Lung (tissue), 12 donors: ENCODE measurements around the gene PLAAT4. TPM values are rescaled to one million over a fixed set of nuclear protein-coding genes. Genes with fewer than 3 reads are reported as not detected.

Experiments
- ATAC-seq: fragments of 200-7000 bp; cut with Tn5 transposase; one replicate; pipeline ENCODE4 v1.9.1; 2020; ENCODE audit warnings: moderate number of reproducible peaks; ENCODE audit not compliant: insufficient read depth, low FRiP score
- DNase-seq, 3 donors: peaks; one replicate each; pipeline ENCODE4 v3.0.0-alpha.2; 2013 to 2017
- H3K27ac ChIP-seq, 2 donors: one replicate each; pipeline ENCODE4 v1.5.1; 2013; ENCODE audit warnings: mild to moderate bottlenecking in 2 of 2, moderate library complexity in 2 of 2, control low read depth in 1 of 2, inconsistent platforms in 1 of 2, low read depth in 1 of 2, low read length in 1 of 2
- H3K27me3 ChIP-seq, 3 donors: one replicate each; pipeline ENCODE4 v1.5.1; 2013; ENCODE audit warnings: low read length in 2 of 3; ENCODE audit not compliant: control insufficient read depth in 3 of 3, insufficient read depth in 3 of 3
- H3K36me3 ChIP-seq, 4 donors: one replicate each; pipeline ENCODE4 v1.5.1; 2013; ENCODE audit warnings: low read length in 4 of 4, mild to moderate bottlenecking in 1 of 4, moderate library complexity in 1 of 4; ENCODE audit not compliant: control insufficient read depth in 4 of 4, insufficient read depth in 4 of 4
- H3K4me1 ChIP-seq, 5 donors: one replicate each; pipeline ENCODE4 v1.5.1; 2013; ENCODE audit warnings: low read length in 5 of 5, mild to moderate bottlenecking in 2 of 5, moderate library complexity in 1 of 5; ENCODE audit not compliant: control insufficient read depth in 5 of 5, insufficient read depth in 5 of 5
- H3K4me3 ChIP-seq: one replicate; pipeline ENCODE4 v1.5.1; 2013; ENCODE audit warnings: mild to moderate bottlenecking, control low read depth, moderate library complexity
- H3K9ac ChIP-seq, 2 donors: one replicate each; pipeline ENCODE4 v1.5.1; 2013; ENCODE audit warnings: low read length in 2 of 2, control low read depth in 1 of 2; ENCODE audit not compliant: insufficient read depth in 1 of 2
- H3K9me3 ChIP-seq, 4 donors: one replicate each; pipeline ENCODE4 v1.5.1; 2013; ENCODE audit warnings: low read length in 3 of 4, mild to moderate bottlenecking in 1 of 4, moderate library complexity in 1 of 4; ENCODE audit not compliant: control insufficient read depth in 4 of 4, insufficient read depth in 3 of 4
- WGBS, 2 donors: extraction: QIAGEN DNeasy Blood & Tissue Kit; methylation state at CpG; one replicate each; pipeline ENCODE4 v1.1.7; 2013; 5-methylcytosine and 5-hydroxymethylcytosine counted together
- polyA plus RNA-seq, 2 donors: library from polyadenylated mRNA; stranded (reverse); fragments of 200-250 nt; gene quantifications; one replicate each; pipeline ENCODE4 v1.2.1, GENCODE V29; 2013
- total RNA-seq, 2 donors: library from RNA; depleted of rRNA in 1 of 2; stranded (reverse); fragments of >200 nt in 1 of 2; gene quantifications; one replicate each; pipeline ENCODE4 v1.2.1, GENCODE V29; 2014 to 2021
- TF ChIP-seq, protein P1 (sequence below): IDR thresholded peaks from 2 replicates; pipeline ENCODE4 v1.5.1; 2012; ENCODE audit warnings: mild to moderate bottlenecking; ENCODE audit errors: control extremely low read depth, extremely low read depth
- donor health status: control.
- donor health status: control.
- donor health status: Bipolar disorder and iron deficiency.
- donor health status: healthy.
- donor health status: DM: yes; HTN: yes; CAD: no.

PLAAT4 gene
- total and polyA plus RNA-seq, 4 donors = 49.7 to 336 (median 148) TPM

DNA sequence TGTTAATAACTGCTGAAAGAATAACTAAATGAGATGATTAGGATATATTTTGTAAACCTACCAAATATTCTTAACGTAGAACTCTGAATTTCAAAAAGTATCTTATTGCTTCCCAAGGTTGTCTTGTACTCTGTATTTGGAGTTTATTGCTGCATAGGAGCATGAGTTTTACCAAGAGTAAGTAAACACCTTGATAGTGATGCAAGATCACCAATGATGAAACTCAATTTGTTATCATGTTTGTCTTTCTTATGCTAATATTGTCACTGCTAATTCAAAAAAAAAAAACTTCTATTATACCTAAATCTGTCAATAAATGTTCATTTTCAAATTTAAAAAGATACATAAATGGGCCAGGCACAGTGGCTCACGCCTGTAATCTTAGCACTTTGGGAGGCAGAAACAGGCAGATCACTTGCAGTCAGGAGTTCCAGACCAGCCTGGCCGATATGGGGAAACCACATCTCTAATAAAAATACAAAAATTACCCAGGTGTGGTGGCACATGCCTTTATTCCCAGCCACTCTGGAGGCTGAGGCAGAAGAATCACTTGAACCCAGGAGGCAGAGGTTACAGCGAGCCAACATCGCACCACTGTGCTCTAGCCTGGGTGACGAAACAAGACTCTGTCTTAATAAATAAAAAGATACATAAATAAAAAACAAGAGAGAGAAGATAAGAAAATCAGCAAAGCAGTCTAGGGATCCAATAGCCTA is 50.0 kb downstream of the PLAAT4 start:
- ATAC-seq = no peak
- H3K4me1 ChIP-seq = peaks cover 0 to 2% (median 0%) of the 10 kb centered on the region in 5 donors
- no peak overlapping the region for H3K4me3 ChIP-seq
- 97 to 98% methylated on average over 6 of the region's 6 CpGs for WGBS, 2 donors
- H3K27ac ChIP-seq = no peak overlapping the region
- TF ChIP-seq, protein P1, sequence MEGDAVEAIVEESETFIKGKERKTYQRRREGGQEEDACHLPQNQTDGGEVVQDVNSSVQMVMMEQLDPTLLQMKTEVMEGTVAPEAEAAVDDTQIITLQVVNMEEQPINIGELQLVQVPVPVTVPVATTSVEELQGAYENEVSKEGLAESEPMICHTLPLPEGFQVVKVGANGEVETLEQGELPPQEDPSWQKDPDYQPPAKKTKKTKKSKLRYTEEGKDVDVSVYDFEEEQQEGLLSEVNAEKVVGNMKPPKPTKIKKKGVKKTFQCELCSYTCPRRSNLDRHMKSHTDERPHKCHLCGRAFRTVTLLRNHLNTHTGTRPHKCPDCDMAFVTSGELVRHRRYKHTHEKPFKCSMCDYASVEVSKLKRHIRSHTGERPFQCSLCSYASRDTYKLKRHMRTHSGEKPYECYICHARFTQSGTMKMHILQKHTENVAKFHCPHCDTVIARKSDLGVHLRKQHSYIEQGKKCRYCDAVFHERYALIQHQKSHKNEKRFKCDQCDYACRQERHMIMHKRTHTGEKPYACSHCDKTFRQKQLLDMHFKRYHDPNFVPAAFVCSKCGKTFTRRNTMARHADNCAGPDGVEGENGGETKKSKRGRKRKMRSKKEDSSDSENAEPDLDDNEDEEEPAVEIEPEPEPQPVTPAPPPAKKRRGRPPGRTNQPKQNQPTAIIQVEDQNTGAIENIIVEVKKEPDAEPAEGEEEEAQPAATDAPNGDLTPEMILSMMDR = no peak
- H3K9ac ChIP-seq = no peak overlapping the region
- H3K9me3 ChIP-seq = peaks cover 0 to 4% (median 0%) of the 10 kb centered on the region in 4 donors
- H3K36me3 ChIP-seq = peaks cover 0 to 39% (median 11%) of the 10 kb centered on the region in 4 donors
- no peak for DNase-seq
- H3K27me3 ChIP-seq = no peaks in the 10 kb centered on the region

DNA sequence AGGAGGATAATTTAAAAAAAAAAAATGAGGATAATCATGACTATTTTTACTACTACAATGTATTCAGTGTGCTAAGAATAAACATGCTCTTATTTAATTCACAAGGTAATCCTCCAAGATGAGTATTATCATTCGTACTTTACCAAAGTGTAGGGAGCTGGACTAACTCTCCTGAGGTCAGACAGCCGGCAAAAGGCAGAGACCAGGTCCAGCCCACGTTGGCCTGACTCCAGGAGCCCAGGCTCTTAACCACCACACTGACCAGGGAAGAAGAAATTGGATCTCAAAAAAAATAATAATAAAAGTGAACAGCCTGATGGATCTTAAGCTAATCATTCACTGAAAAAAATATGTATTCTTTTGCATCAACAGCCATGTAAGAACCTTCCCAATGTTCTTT is 52.4 kb downstream of the PLAAT4 start:
- peaks cover 0 to 44% (median 6%) of the 10 kb centered on the region in 4 donors for H3K36me3 ChIP-seq
- TF ChIP-seq, protein P1 = no peak

DNA sequence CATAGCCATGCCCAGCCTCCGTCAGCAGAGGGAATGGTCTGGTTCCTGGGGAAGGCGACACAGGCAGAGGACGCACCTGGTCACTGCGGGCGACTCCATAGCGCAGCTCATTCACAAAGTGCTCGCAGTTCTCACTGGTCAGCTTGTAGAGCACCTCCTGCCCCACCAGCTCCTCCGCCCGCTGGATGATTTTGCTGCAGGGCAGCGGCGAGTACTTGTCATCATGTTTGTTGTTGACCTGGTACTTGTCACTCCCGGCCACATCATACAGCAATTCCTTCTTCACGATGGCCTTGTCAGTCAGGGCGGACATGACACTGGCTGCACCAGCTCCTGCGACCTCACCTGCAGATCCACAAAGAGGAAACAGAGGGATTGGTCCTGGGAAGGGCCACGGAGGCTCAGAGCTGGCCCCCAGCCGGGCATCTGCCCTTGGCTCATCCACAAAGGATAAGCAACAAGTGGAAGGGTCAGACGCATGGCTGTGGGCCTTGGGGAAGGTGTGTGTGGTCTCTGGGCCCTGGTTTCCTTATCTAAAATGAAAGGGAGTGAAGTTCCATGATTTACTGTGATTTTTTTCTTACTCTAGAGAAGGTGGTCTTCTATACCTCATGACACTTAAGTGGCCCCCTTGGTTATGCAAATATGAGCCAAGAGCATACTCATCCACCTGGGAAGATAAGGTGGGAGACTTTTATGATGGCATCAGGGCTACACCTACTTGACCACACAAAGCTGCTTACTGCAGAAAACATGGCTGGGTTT is 53.6 kb downstream of the PLAAT4 start:
- Histone ChIP-seq H3K9me3 (no peaks in the 10 kb centered on the region), H3K27me3 (no peaks in the 10 kb centered on the region), H3K4me1 (peaks cover 0 to 2% (median 0%) of the 10 kb centered on the region in 5 donors), H3K9ac (no peak overlapping the region), H3K4me3 (no peak overlapping the region), H3K27ac (no peak overlapping the region), H3K36me3 (peaks cover 0 to 43% (median 6%) of the 10 kb centered on the region in 4 donors)
- 94 to 96% methylated on average over 18 of the region's 18 CpGs for WGBS, 2 donors
- TF ChIP-seq, protein P1 = no peak
- DNase-seq (no peak), ATAC-seq (no peak)

More for the DNA sequence above, 52.4 kb downstream of the PLAAT4 start:
- DNase-seq (no peak), ATAC-seq (no peak)
- peaks cover 0 to 2% (median 0%) of the 10 kb centered on the region in 5 donors for H3K4me1 ChIP-seq
- no peaks in the 10 kb centered on the region for H3K27me3 ChIP-seq
- 75 to 83% methylated on average over 3 of the region's 3 CpGs for WGBS, 2 donors
- no peak overlapping the region for H3K27ac ChIP-seq
- no peaks in the 10 kb centered on the region for H3K9me3 ChIP-seq
- H3K4me3 ChIP-seq = no peak overlapping the region
- H3K9ac ChIP-seq = no peak overlapping the region
